ENCODE data around the gene ZNF502. TPM values are rescaled to one million over a fixed set of nuclear protein-coding genes. Genes with fewer than 3 reads are reported as not detected.

The ZNF502 gene
- total and polyA plus RNA-seq, 2 of the 8 experiments (the other 6 are each of a cell fraction or from before 2014, with no cell fraction given): 1.5 to 3.8 TPM

GRCh38 chr3:44729384-44729910 is 17.0 kb downstream of the ZNF502 start, which contains the start of gene ZNF501:
Gene ZNF501 (plus strand): TSS chr3:44729635. CDS start chr3:44734422, 4,787 bp downstream.
- no peak within 1 kb of the TSS for H2BK120ac ChIP-seq (replicated peaks; ENCODE audit: low read depth, low read length)
- FAIRE-seq (peak; percentile 39), DNase-seq (ENCODE audit: low read depth in 1 of 2, low spot score in 2 of 2) (peak; percentile 86 to 90)
- H3K4me1 ChIP-seq (replicated peaks in 1 of 4; ENCODE audit: control insufficient read depth in 3 of 4, insufficient read depth in 4 of 4, low read length in 3 of 4): no peaks in the 10 kb centered on the region
- 0 out of 2 replicates have a peak within 1 kb of the TSS, but pooled peaks have one; percentile 51 for H3K18ac ChIP-seq (ENCODE audit: extremely low read depth, low read length)
- no peak within 1 kb of the TSS for H2BK20ac ChIP-seq (ENCODE audit: low read length)
- H2AFZ ChIP-seq (ENCODE audit: low read length): peak within 1 kb of the TSS; percentile 99
- H3K9ac ChIP-seq (replicated peaks in 1 of 4; ENCODE audit: extremely low read depth in 1 of 4, low read depth in 3 of 4, low read length in 3 of 4): peak within 1 kb of the TSS; percentile 73 to 90 (median 74)
- peak within 1 kb of the TSS; percentile 86; the same call in 1 of the 2 replicates for H2BK5ac ChIP-seq (ENCODE audit: low read depth, low read length)
- CTCF ChIA-PET (ENCODE audit: partially characterized antibody): interaction anchor here (0.9 to 1.7 kb wide), 3 partner anchors 9 to 16 kb away, joined by 3 to 5 read pairs (median 3); partner anchors contain the start of gene ZNF502
- H4K20me1 ChIP-seq (replicated peaks in 1 of 2; ENCODE audit: control insufficient read depth in 1 of 2, insufficient read depth in 2 of 2, low read length in 2 of 2): no peaks in the 10 kb centered on the region
- H3K23me2 ChIP-seq (ENCODE audit: low read depth, low read length): peaks cover 2% of the 10 kb centered on the region; the same call in 1 of the 2 replicates
- peak within 1 kb of the TSS; percentile 64 to 86 for H3K4me2 ChIP-seq (ENCODE audit: insufficient read depth in 1 of 2, low read depth in 2 of 2, low read length in 2 of 2)
- 14% methylated on average over 39 of the region's 46 CpGs; no CpG with 5 or more reads in 1 of the 2 experiments for WGBS, 2 experiments (ENCODE audit: extremely low coverage in 1 of 2, insufficient coverage in 1 of 2, insufficient read length in 1 of 2, insufficient replicate concordance in 2 of 2, low coverage in 1 of 2, low lambda C conversion rate in 2 of 2, missing lambda C conversion rate in 1 of 2)
- H2BK15ac ChIP-seq (ENCODE audit: low read length): 0 out of 2 replicates have a peak within 1 kb of the TSS, but pooled peaks have one; percentile 94
- peaks cover under 1 to 32% (median 17%) of the 10 kb centered on the region in 4 experiments; a peak in 6 of 8 replicates for H3K36me3 ChIP-seq (ENCODE audit: control insufficient read depth in 2 of 4, insufficient read depth in 4 of 4, low read length in 3 of 4)
- peak within 1 kb of the TSS; percentile 64 to 83 (median 78) for H3K4me3 ChIP-seq (ENCODE audit: extremely low read depth in 1 of 4, insufficient read depth in 2 of 4, low read depth in 3 of 4, low read length in 4 of 4)
- no peak within 1 kb of the TSS for H2AK5ac ChIP-seq (ENCODE audit: low read depth, low read length)
- peak within 1 kb of the TSS; percentile 64; the same call in 1 of the 2 replicates for H3K27ac ChIP-seq (ENCODE audit: low read depth, low read length)
- H4K91ac ChIP-seq (replicated peaks; ENCODE audit: insufficient read length, low read length): no peak within 1 kb of the TSS
- H3K9me3 ChIP-seq (ENCODE audit: insufficient read depth in 2 of 2, low read depth in 1 of 2, low read length in 1 of 2): peaks cover 70 to 77% of the 10 kb centered on the region in 2 experiments
- no peak within 1 kb of the TSS for H3K4ac ChIP-seq (replicated peaks; ENCODE audit: insufficient read length, low read depth, low read length)
- POLR2A ChIA-PET (ENCODE audit: partially characterized antibody): interaction anchor here (0.7 to 5.2 kb wide), 12 partner anchors 9 to 104 kb away, joined by 3 to 44 read pairs (median 4); partner anchors contain the start of genes KIAA1143, KIF15, ZNF197 and ZNF35
- H3K79me2 ChIP-seq (ENCODE audit: control insufficient read depth in 1 of 2, insufficient read depth in 2 of 2, low read length in 2 of 2): no peaks in the 10 kb centered on the region
- H4K8ac ChIP-seq (ENCODE audit: extremely low read depth, insufficient read depth, low read length): peak within 1 kb of the TSS; percentile 84; the same call in 1 of the 2 replicates
- no peak within 1 kb of the TSS for H3K23ac ChIP-seq (ENCODE audit: insufficient read length)
- H3K79me1 ChIP-seq (ENCODE audit: low read depth, low read length): no peaks in the 10 kb centered on the region
- no peaks in the 10 kb centered on the region for H3K27me3 ChIP-seq (replicated peaks in 1 of 4; ENCODE audit: control insufficient read depth in 3 of 4, extremely low read depth in 1 of 4, insufficient read depth in 3 of 4, low read length in 3 of 4)
- H3K14ac ChIP-seq (ENCODE audit: insufficient read length): no peak within 1 kb of the TSS
- peak within 1 kb of the TSS; percentile 85; the same call in 1 of the 2 replicates for H2BK12ac ChIP-seq (ENCODE audit: low read depth, low read length)
- no peak within 1 kb of the TSS for H3K56ac ChIP-seq (replicated peaks; ENCODE audit: insufficient read length, low read depth, low read length)
- no peak within 1 kb of the TSS for H4K5ac ChIP-seq (ENCODE audit: insufficient read length, low read depth, low read length)
- no peak for TF ChIP-seq SUZ12 (IDR thresholded peaks at IDR 0.05; ENCODE audit: low read length)
- no peak for TF ChIP-seq JUN (IDR thresholded peaks at IDR 0.05; ENCODE audit: low read depth, low read length)
- TF ChIP-seq SP1 (IDR thresholded peaks at IDR 0.05; ENCODE audit: low read depth, low read length): 0 out of 2 replicates have a peak, but pooled peaks have one; percentile 46
- TF ChIP-seq USF2 (IDR thresholded peaks at IDR 0.05; ENCODE audit: low read length): no peak
- peak; percentile 52 to 60; a peak in 1 of 4 replicates for TF ChIP-seq SIN3A (conservative IDR thresholded peaks at IDR 0.05 in 1 of 2, IDR thresholded peaks at IDR 0.05 in 1 of 2; ENCODE audit: low read depth in 1 of 2, low read length in 2 of 2)
- 0 out of 4 replicates have a peak, but pooled peaks of 1 of the 2 experiments have one; percentile 44 for TF ChIP-seq HDAC2 (IDR thresholded peaks at IDR 0.05; ENCODE audit: borderline replicate concordance in 1 of 2, low read depth in 2 of 2, low read length in 2 of 2)
- TF ChIP-seq GTF2F1 (IDR thresholded peaks at IDR 0.05; ENCODE audit: borderline replicate concordance, low read depth, low read length): peak; percentile 46; the same call in 1 of the 2 replicates
- peak; percentile 99 for TF ChIP-seq CREB1 (IDR thresholded peaks at IDR 0.05)
- TF ChIP-seq POU5F1 (IDR thresholded peaks at IDR 0.05; ENCODE audit: low read depth, low read length): no peak
- peak; percentile 57 for TF ChIP-seq TAF7 (optimal IDR thresholded peaks at IDR 0.05; ENCODE audit: borderline replicate concordance, low read depth, low read length)

Measured in H1 (cell line).